ENCODE measurements around the gene ZBTB49. TPM values are rescaled to one million over a fixed set of nuclear protein-coding genes. Genes with fewer than 3 reads are reported as not detected.
A peak's percentile ranks its signal among the peaks of the same experiment; 100 is the strongest.

ZBTB49 gene
- total RNA-seq, 1 donor from 2014 or later, result 5.7 TPM

- Mint-ChIP-seq H3K9me3 (no peaks in the 10 kb centered on the region), H3K4me3 (peak overlapping the region; percentile 16), H3K36me3 (ENCODE audit: low read depth) (no peaks in the 10 kb centered on the region), H3K4me1 (peaks cover 14% of the 10 kb centered on the region), H3K27me3 (ENCODE audit: low read depth) (no peaks in the 10 kb centered on the region), H3K27ac (ENCODE audit: unreplicated experiment) (no peak overlapping the region)
- no peak for DNase-seq (ENCODE audit: low read depth, low spot score)
- TF ChIP-seq CTCF (conservative IDR thresholded peaks at IDR 0.05), result no peak
Observed at GRCh38 chr4:4259484-4260100, 30.5 kb upstream of the ZBTB49 start.

GRCh38 chr4:4260185-4260751 is 29.8 kb upstream of the ZBTB49 start:
- TF ChIP-seq CTCF (conservative IDR thresholded peaks at IDR 0.05), result peak; percentile 44
- DNase-seq (ENCODE audit: low read depth, low spot score), result no peak
- Mint-ChIP-seq H3K9me3 (no peaks in the 10 kb centered on the region), H3K27me3 (ENCODE audit: low read depth) (no peaks in the 10 kb centered on the region), H3K4me1 (peaks cover 14% of the 10 kb centered on the region), H3K4me3 (no peak overlapping the region), H3K27ac (ENCODE audit: unreplicated experiment) (no peak overlapping the region), H3K36me3 (ENCODE audit: low read depth) (no peaks in the 10 kb centered on the region)

- no peaks in the 10 kb centered on the region for H3K9me3 Mint-ChIP-seq
- no peaks in the 10 kb centered on the region for H3K27me3 Mint-ChIP-seq (ENCODE audit: low read depth)
- H3K36me3 Mint-ChIP-seq (ENCODE audit: low read depth), result peaks cover 3% of the 10 kb centered on the region
- H3K27ac Mint-ChIP-seq (ENCODE audit: unreplicated experiment), result no peak overlapping the region
- DNase-seq (ENCODE audit: low read depth, low spot score), result no peak
- H3K4me1 Mint-ChIP-seq, result no peaks in the 10 kb centered on the region
- no peak for TF ChIP-seq CTCF (conservative IDR thresholded peaks at IDR 0.05)
- H3K4me3 Mint-ChIP-seq, result no peak overlapping the region
Observed at GRCh38 chr4:4267981-4268380, 22.1 kb upstream of the ZBTB49 start.

GRCh38 chr4:4268776-4269175 is 21.3 kb upstream of the ZBTB49 start:
- Mint-ChIP-seq H3K27ac (ENCODE audit: unreplicated experiment) (no peak overlapping the region), H3K36me3 (ENCODE audit: low read depth) (peaks cover 5% of the 10 kb centered on the region), H3K4me3 (no peak overlapping the region), H3K9me3 (no peaks in the 10 kb centered on the region), H3K27me3 (ENCODE audit: low read depth) (no peaks in the 10 kb centered on the region), H3K4me1 (no peaks in the 10 kb centered on the region)
- no peak for DNase-seq (ENCODE audit: low read depth, low spot score)
- TF ChIP-seq CTCF (conservative IDR thresholded peaks at IDR 0.05), result no peak

- Mint-ChIP-seq H3K9me3 (no peaks in the 10 kb centered on the region), H3K4me3 (no peak overlapping the region)
Observed at GRCh38 chr4:4269331-4269731, 20.7 kb upstream of the ZBTB49 start.

More at GRCh38 chr4:4269331-4269731, 20.7 kb upstream of the ZBTB49 start:
- no peak for TF ChIP-seq CTCF (conservative IDR thresholded peaks at IDR 0.05)
- peaks cover 7% of the 10 kb centered on the region for H3K36me3 Mint-ChIP-seq (ENCODE audit: low read depth)
- H3K27me3 Mint-ChIP-seq (ENCODE audit: low read depth), result no peaks in the 10 kb centered on the region
- no peak for DNase-seq (ENCODE audit: low read depth, low spot score)
- no peaks in the 10 kb centered on the region for H3K4me1 Mint-ChIP-seq
- no peak overlapping the region for H3K27ac Mint-ChIP-seq (ENCODE audit: unreplicated experiment)

Data from neural crest cell (in vitro differentiated cells).